Suprapubic skin (tissue), 4 donors: ENCODE measurements around the gene ADAMTS12.

Experiments
- EP300 ChIP-seq: sonication (generic); formaldehyde crosslinking; IDR thresholded peaks from one replicate; pipeline ENCODE4 v1.6.1; 2017; ENCODE audit warnings: antibody characterized with exemption
- POLR2A ChIP-seq, 2 donors: fragments of 450-650 bp; IDR thresholded peaks; one replicate each; pipeline ENCODE4 v1.6.1; 2017; ENCODE audit warnings: antibody characterized with exemption in 2 of 2, mild to moderate bottlenecking in 2 of 2, moderate library complexity in 2 of 2
- POLR2AphosphoS5 ChIP-seq, 3 donors: sonication (generic); formaldehyde crosslinking; IDR thresholded peaks; one replicate each; pipeline ENCODE4 v1.6.1; 2017; ENCODE audit warnings: antibody characterized with exemption in 3 of 3
- TF ChIP-seq, protein P1 (sequence below), 2 donors: fragments of 200-600 bp in 1 of 2; fragments of 450-650 bp in 1 of 2; sonication (generic) in 1 of 2; IDR thresholded peaks; one replicate each; pipeline ENCODE4 v1.5.1; 2016 to 2019; ENCODE audit warnings: antibody characterized with exemption in 2 of 2, mild to moderate bottlenecking in 1 of 2, moderate library complexity in 1 of 2

DNA sequence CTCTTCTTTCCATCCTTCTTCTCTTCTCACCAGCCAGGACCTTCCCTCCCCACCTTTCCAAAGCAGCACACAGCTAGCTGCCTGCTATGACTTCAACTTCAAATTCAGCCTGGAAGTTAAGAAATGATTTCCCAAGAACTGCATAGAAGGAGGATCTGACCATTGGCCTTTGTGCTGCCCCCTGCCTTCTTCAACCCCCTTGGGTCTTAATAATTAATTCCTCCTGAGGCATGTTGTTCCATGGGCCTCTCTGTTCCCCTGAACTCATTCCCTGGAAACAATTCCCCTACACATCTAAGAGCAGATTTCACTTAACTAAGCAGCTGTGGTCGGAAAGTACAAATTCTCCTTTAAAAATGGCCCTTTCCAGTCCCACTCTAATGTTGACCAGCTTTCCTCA is 62.4 kb downstream of the ADAMTS12 start:
- TF ChIP-seq, protein P1, sequence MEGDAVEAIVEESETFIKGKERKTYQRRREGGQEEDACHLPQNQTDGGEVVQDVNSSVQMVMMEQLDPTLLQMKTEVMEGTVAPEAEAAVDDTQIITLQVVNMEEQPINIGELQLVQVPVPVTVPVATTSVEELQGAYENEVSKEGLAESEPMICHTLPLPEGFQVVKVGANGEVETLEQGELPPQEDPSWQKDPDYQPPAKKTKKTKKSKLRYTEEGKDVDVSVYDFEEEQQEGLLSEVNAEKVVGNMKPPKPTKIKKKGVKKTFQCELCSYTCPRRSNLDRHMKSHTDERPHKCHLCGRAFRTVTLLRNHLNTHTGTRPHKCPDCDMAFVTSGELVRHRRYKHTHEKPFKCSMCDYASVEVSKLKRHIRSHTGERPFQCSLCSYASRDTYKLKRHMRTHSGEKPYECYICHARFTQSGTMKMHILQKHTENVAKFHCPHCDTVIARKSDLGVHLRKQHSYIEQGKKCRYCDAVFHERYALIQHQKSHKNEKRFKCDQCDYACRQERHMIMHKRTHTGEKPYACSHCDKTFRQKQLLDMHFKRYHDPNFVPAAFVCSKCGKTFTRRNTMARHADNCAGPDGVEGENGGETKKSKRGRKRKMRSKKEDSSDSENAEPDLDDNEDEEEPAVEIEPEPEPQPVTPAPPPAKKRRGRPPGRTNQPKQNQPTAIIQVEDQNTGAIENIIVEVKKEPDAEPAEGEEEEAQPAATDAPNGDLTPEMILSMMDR (IDR thresholded peaks at IDR 0.05): no peak
- TF ChIP-seq POLR2AphosphoS5 (IDR thresholded peaks at IDR 0.05): no peak
- no peak for TF ChIP-seq EP300
- TF ChIP-seq POLR2A (IDR thresholded peaks at IDR 0.05): no peak
